ENCODE measurements around the gene CCDC112.

CCDC112 gene

DNA sequence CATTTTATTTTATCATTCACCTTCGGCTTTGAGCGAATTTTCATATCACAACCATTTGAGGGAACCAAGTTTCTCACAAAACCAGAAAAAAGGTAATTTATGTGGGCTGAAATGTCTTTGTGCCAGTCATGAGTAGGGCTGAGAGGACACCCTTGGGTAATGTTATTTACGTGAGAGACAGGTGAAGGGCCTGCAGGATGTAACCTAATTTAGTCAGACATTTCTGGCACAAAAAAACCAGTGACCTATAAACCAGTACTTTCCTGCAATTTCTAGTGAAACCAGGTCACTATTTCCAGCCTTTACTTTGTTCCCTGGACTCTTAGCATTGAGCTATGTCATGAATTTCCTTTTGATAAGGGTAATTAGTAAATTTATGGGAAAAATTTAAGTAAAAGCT is 17.2 kb upstream of the CCDC112 start:
- no peak for DNase-seq (ENCODE audit: low read depth)
- TF ChIP-seq CTCF (IDR thresholded peaks at IDR 0.05; ENCODE audit: low read depth, low read length) (no peak), POLR2A (IDR thresholded peaks at IDR 0.05; ENCODE audit: extremely low read depth, insufficient read length) (no peak), MYC (IDR thresholded peaks at IDR 0.05; ENCODE audit: low read depth, low read length) (no peak)
- TF ChIP-seq, protein P1, sequence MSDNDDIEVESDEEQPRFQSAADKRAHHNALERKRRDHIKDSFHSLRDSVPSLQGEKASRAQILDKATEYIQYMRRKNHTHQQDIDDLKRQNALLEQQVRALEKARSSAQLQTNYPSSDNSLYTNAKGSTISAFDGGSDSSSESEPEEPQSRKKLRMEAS (IDR thresholded peaks at IDR 0.05; ENCODE audit: low read depth, low read length): no peak

DNA sequence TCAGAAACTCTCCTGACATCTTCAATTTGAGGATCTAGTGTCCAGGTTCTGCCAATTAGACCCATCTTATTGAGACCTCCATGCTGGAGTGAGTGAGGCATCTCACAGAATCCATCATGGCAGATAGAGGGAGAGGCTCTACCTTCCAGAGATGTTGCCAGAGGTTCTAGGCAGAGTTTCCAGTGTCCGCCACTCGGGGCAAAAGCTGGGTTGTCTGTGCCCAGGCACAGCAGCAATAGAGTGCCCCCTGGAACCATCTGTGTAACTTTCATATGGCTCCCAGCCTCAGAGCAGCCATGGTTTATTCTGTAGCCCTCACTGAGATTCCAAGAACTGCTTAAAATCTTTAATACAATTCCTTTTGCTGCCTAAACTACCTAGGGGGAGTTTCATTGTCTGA is 16.6 kb upstream of the CCDC112 start:
- no peak for DNase-seq (ENCODE audit: low read depth)
- TF ChIP-seq MYC (IDR thresholded peaks at IDR 0.05; ENCODE audit: low read depth, low read length) (no peak), POLR2A (IDR thresholded peaks at IDR 0.05; ENCODE audit: extremely low read depth, insufficient read length) (no peak)
- H3K4me3 ChIP-seq (ENCODE audit: low read depth, low read length): no peak overlapping the region

More for the DNA sequence above, 17.2 kb upstream of the CCDC112 start:
- no peak overlapping the region for H3K4me3 ChIP-seq (ENCODE audit: low read depth, low read length)

DNA sequence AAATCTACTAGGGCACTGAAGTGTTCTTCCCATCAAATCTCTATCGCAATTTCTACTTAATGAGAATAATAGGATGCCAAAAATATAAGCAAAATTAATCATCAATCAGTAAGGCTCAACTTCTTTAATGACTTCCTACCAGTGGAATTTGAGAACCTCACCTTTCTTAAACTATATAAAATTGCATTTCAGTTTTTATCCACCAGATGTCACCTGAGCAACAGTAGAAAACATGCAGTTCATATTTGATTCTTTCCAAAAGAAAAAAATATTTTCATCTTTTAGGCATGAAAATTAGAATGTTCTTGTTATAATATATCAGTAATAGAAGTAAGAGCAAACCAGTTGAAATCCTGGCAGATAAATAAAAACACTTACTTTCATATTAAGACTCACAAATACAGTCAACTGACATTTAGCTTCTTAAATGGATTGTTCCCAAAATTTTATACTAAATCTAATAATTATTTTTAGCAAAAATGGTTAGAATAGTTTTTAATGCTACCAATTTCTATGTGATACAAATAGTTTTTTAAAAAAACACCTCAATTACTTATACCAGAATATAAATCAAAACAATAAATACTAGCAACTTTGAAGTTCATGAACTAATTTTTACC is 13.4 kb upstream of the CCDC112 start:
- peak; percentile 4 for TF ChIP-seq CTCF (IDR thresholded peaks at IDR 0.05; ENCODE audit: low read depth, low read length)
- no peak for TF ChIP-seq MYC (IDR thresholded peaks at IDR 0.05; ENCODE audit: low read depth, low read length)
- TF ChIP-seq, protein P1 (IDR thresholded peaks at IDR 0.05; ENCODE audit: low read depth, low read length): no peak
- DNase-seq (ENCODE audit: low read depth): peak; percentile 50
- no peak overlapping the region for H3K4me3 ChIP-seq (ENCODE audit: low read depth, low read length)

GRCh38 chr5:115308815-115309214 is 12.4 kb upstream of the CCDC112 start:
- H3K4me3 ChIP-seq (ENCODE audit: low read depth, low read length): no peak overlapping the region
- no peak for DNase-seq (ENCODE audit: low read depth)
- TF ChIP-seq CTCF (IDR thresholded peaks at IDR 0.05; ENCODE audit: low read depth, low read length) (no peak), POLR2A (IDR thresholded peaks at IDR 0.05; ENCODE audit: extremely low read depth, insufficient read length) (no peak), MYC (IDR thresholded peaks at IDR 0.05; ENCODE audit: low read depth, low read length) (no peak)
- TF ChIP-seq, protein P1 (IDR thresholded peaks at IDR 0.05; ENCODE audit: low read depth, low read length): no peak

- H3K4me3 ChIP-seq (ENCODE audit: low read depth, low read length): no peak overlapping the region
- no peak for DNase-seq (ENCODE audit: low read depth)
- TF ChIP-seq MYC (IDR thresholded peaks at IDR 0.05; ENCODE audit: low read depth, low read length): no peak
- TF ChIP-seq CTCF (IDR thresholded peaks at IDR 0.05; ENCODE audit: low read depth, low read length): no peak
- no peak for TF ChIP-seq POLR2A (IDR thresholded peaks at IDR 0.05; ENCODE audit: extremely low read depth, insufficient read length)
- TF ChIP-seq, protein P1 (IDR thresholded peaks at IDR 0.05; ENCODE audit: low read depth, low read length): no peak
Observed at GRCh38 chr5:115306011-115306536, 9.6 kb upstream of the CCDC112 start.

DNA sequence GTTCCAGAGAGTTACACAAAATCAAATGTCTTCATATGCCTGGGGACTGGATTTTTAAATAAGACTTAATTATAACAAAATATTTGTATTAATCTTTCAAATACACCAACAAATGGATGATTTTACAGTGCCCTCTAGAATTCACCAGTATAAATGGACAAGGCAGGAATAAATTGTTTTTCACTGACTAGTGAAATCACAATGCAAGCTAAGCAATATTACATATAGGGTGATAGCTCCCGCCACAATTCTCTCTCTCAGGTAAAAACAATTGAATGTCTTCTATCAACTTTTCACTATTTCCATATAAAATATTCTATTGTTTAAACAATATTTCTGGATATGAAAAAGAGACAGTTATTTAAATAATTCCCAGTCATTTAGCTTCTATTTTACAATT is 8.0 kb upstream of the CCDC112 start:
- DNase-seq (ENCODE audit: low read depth): no peak
- TF ChIP-seq, protein P1 (IDR thresholded peaks at IDR 0.05; ENCODE audit: low read depth, low read length): no peak
- TF ChIP-seq MYC (IDR thresholded peaks at IDR 0.05; ENCODE audit: low read depth, low read length) (no peak), POLR2A (IDR thresholded peaks at IDR 0.05; ENCODE audit: extremely low read depth, insufficient read length) (no peak), CTCF (IDR thresholded peaks at IDR 0.05; ENCODE audit: low read depth, low read length) (no peak)
- no peak overlapping the region for H3K4me3 ChIP-seq (ENCODE audit: low read depth, low read length)

Measured in NB4 (cell line).